GM21360 (cell line): ENCODE results near the gene ZBTB20.

Experiments
- ATAC-seq: cut with Tn5 transposase; IDR thresholded peaks from one replicate; pipeline ENCODE4 v1.9.1; 2021; ENCODE audit warnings: mild to moderate bottlenecking, moderate library complexity; ENCODE audit not compliant: unreplicated experiment

ZBTB20 gene

DNA sequence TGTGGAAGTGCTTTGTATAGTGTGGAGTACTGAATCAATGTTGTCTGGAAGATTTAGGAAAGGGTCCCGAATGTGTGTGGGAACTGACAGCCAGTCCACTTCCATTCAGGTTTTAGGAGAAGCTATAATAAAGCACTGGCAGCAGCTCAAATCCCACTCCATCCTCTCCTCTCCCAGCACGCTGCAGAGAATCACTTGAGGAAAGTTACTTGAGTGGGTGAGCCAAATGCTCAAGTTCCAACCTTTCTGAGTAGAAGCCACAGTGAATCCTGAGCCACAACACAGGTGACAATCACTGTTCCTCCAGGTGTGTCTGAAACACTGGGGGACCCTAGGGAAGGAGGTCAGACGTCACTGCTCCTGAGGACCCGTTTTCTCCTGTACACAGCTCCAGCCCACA, 746.7 kb downstream of the ZBTB20 start:
- ATAC-seq: no peak

DNA sequence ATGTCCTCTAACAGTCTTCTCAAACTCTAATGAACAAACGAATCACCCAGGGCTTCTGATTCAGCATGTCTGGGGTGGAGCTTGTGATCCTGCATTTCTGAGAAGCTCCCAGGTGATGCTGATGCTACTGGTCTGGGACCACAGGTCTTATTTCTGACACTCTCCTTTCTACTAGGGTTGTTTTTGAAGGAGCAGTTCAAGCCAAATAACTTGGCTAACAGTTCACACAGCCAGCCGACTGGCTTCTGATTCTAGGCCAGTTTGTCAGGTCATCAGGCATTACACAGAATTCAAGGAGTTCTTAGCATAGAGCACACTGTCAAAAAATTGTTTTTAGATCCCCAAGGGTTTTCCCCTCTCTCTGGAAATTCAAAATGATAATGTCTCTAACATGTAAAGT, 752.5 kb downstream of the ZBTB20 start:
- ATAC-seq: no peak

DNA sequence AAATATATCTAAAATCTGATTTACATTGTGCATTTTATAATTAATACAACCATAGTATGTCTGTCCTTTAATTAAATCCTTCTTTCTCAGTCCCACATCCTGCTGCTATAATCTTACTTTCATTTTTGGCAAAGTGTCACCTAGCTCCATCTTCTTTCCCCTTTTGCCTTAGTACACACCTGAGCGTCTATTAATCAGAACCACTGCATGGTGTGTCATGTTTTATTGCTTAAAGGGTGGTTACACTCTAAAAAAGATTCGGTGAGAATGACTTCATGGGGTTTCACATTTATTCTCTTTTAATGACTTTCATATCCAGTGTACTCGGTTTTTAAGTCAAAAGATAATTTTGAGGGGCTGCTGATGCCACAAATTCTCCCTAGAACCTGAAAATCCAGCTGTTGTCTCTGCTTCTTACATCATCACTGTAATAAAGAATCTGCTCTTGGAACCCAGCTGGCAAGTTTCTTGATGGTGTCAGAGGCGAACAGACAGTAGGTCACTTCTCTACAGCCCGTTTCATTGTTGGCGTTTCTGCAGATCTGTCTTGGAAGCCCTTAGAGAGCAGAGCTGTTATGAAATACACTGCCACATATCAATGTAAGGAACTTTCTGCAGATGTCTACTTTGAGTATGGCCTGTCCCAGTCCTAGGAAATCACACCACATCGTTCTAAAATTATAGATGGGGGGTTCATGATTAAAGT, 753.6 kb downstream of the ZBTB20 start:
- no peak for ATAC-seq

DNA sequence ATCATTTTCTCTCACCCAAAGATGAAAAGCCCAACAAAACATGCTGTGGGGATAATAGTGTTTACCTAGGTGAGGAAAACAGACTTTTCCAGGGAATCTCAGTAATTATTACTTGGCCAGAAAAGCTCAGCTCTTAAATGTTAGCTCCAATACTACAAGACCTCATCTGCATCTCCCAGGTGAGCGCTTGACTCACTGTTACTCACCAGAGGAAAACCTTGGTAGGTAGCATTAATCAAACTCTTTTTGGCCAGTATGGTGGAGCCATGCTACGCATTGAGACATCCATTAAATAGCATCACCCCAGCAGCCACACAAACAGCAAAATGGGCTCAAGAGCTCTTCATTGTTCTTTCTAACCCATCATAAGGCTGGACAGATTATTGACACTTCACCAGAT, 754.3 kb downstream of the ZBTB20 start:
- no peak for ATAC-seq

DNA sequence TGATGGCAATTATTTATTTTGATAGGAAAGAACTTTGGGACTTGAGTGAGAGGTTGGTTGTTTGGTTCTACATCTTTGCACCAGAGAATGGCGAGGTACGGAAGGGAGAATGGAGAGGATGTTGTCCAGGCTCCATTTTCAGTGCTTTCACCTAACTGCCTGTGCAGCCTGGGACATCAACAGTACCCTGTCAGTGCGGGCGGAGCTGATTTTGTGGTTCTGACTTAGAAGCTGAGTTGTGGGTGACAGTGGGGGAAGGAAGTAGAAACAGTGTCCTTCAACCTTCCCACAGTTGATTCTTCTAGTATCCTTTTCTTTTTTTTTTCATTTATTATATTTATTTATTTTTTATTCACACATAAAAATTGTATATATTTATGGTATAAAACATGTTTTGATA, 757.9 kb downstream of the ZBTB20 start:
- ATAC-seq: no peak

DNA sequence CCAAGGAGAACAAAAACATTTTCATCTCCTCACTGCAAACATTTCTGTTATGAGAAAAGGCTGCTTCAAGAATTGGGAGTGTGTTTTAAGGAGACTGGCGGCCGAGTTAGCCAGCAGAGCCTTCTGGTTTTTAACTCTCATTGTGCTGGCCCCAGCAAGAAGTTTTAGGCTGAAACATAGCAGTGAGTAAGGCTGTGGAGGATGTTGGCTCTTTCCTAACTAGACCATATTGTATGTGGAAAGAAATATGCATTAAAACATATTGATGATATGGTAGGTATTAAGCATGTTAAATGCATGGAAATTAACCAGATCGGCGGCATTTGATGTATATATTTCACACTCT, 762.6 kb downstream of the ZBTB20 start:
- no peak for ATAC-seq

DNA sequence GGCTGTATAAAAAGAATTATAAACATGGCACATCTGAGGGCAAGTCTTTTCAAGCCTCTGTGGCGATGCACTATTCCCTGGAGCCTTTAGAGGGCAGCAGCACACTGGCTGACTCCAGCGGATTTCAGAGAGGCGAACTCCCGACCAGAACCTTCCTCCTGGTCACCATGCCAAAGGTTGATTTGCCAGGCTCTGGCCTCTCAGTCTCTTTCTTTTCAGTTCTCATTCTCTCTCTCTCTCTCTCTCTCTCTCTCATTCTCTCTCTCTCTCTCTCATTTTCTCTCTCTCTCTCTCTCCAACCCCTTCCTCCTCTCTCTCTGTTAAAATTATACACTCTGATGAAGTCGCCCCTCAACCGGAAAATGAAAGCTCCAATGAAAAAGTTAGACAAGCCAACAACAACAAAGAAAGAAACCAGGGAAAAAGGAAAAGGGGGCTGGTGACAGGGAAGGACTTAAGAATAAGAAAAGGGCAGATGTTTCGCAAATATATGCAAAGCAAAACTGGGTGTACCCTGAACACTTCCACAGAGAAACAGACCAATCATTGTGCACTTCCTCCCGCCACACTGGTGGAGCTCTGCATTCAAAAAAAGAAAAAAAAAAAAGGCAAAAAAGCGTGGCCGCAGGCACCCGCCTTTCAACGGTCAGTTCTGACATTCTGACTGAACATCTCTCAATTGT, 763.1 kb downstream of the ZBTB20 start:
- peak; percentile 88 for ATAC-seq

DNA sequence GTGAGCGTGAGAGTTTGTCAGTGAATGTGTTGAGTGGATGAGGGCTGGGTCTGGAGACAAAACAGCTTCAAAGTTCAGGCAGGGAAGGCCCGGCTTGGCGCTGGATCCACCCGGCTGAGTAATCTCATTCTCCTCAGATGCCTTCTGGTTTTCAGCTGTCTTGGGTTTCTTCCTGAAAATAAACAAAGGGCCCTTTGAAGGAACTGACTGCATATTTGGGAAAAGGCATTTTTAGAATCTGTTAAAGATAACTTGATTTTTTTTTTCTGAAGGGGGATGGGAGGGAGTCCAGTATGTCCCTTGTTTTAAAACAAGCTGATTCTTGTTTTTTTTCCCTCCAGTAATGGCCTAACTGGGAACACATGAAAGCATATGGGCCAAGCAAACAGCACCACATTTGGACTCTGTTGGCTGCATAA, 766.8 kb downstream of the ZBTB20 start:
- ATAC-seq: no peak

DNA sequence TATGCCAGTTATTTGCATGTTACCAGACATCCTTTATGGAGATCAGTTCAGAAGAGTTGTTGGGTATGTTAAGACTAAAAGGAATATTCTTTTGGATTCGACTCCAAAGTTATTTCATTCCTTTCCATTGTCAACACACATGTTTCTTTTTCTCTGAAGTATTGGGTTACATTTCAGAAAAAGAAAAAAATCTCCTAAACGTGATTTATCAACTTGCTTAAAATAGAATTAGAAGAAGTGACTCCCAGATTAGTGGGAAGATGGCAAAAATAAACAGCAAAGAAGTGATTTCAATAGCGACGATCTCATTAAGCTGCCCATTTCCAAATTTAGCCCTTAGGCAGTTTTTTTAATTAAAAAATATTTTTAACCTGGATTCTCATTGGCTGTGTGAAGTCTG, 767.8 kb downstream of the ZBTB20 start:
- no peak for ATAC-seq

DNA sequence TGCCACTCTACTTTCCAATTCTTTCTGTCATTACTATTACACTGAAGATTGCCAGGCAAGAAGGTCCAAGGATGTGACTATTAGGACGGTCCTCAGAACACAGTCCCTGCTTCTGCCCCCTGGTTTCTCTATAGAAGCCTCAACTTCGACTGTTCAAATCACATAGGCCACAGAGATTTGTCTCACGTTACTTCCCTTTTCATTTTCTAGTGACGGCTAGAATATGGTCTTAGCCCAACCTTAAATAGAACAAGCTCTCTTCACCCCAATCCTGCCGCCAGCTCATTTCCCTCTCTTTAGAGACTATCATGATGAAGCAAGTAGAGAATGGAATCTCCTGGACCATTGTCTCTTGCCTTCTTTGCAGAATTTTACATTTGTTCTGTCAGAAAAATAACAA, 768.3 kb downstream of the ZBTB20 start:
- ATAC-seq: no peak

DNA sequence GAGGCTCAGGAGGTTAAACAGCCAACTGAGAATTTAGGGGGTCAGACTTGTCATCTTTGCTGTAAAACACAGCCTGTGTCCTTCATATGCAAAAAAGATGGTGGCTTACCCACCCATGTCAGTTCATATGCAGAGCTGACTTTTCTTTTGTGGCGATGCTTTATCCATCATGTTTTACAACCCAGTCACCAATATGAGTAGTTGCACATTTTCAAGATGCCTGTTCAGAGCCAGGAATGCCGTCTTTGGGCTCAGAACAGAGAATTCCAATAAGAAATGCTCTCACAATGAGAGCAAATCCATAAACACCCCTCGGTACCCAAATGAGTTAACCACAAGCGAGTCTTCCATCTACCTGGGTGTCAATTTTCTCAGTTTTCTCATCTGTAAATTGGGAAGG, 769.7 kb downstream of the ZBTB20 start:
- no peak for ATAC-seq

DNA sequence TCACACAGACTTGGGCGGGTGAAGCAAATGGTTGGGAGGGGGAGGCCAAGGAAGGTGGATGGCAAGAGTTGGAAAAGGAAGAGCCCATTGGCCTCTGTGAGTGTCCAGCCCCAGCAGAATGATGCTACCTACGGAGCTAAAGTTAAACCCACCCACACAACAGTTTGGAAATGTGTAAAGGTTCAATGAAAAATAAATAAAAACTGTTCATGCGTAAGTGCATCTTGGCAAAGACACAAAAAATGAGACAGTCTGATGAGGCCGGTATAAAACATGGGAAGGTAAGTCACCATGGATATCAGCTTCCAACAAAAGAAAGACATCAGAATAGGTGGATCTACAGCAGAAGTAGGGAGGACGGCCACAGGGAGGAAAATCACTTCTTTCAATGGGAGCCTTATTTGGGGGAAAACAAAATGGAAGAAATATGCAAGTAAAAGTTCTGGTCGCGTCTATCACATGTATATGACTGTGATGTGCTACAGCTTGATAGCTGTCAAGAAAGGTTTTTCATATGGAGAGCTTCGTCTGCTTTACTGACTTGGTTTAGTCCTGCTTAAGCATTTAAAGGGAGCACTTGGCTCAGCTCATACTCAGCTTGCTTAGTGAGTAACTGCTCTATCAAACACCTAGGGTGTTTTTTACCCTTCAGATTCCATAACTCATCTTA, 770.4 kb downstream of the ZBTB20 start:
- no peak for ATAC-seq

DNA sequence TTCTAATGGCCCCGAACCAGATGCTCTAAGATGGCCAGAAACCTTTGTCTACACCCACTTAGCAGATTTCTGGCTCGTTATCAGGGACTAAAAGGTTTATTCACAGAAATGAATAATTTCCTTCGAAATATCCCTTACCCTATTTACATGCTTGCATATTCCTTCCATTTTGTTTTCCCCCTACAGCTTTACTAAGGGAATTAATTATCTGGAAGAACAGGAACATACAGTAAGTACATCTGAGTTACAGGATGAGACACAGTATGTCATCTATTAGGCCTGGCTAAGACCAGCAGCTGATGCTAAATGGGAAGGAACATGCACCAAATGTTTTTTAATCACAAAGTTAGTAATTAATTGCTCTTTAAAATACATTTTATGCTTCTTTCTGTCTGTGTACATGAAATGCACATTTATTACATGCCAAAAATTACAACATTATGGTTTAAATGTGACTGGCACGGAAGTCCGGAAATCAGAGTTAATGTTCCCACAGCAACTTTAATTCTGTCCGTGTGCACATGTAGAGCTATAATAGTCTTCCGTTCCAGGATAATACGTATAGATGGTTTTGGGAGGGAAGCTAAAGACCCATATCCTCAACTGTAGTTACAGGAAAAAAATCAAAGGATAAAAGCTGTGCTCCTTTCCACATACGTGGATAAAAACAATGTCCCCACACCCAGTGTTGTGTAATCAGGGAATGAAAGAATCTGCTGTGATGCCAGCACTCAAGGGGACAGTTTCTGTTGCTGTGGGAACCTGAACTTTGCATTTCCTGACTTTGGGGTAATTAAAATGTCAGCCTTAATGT, 771.3 kb downstream of the ZBTB20 start:
- ATAC-seq: no peak

DNA sequence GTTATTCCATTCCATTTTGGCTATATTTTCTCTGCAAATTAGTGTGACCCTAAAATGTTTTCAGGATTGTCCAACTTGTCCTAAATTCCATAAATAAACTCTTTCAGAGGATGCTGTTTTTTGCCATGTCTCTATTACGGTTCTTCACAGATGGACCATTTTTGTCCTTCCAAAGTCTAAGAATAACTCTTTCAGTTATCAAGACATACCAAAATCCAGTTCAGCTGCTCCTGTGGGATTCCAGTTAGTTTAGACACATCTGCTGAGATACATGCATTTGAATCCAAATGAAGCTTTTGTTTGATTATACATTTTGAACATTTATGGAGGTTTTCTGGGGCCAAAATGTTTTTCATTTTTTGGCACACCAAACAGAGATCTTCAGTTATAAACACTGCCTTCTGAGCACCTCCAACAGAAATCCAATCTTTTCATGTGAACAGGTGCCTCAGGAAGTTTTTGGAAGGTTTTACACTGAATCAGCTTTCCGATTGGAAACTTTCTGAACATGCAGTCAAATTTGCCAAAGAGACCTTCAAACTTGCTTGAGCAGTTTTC, 772.6 kb downstream of the ZBTB20 start:
- ATAC-seq: no peak

DNA sequence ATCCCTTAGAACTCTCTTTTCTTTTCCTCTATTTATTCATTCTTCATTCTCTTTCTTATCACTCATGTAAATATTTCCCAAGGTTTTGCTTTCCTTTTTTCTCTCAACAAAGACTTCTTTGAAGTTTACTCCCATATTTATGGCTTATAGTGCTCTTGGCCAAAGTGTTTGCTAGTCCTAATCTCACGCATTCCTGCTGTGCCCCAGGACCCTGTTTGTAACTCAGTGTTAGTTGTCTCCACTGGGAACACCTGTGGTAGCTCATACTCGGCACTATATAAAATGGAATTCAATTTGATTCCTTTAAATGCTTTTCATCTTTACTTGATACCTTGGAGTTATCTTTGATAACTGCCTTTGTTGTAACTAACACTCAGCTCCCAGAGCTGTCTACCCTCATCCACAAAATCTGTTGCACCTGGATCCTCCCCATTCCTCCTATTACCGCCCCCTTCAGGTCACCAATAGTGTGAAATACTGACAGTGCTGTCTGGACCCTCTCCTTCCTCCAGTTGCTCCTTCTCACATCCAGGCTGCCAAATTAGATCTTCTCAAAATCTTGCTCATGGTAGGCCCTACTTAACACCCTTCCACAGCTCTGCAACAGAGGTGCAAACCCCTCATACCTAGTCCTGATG, 776.4 kb downstream of the ZBTB20 start:
- ATAC-seq: no peak

DNA sequence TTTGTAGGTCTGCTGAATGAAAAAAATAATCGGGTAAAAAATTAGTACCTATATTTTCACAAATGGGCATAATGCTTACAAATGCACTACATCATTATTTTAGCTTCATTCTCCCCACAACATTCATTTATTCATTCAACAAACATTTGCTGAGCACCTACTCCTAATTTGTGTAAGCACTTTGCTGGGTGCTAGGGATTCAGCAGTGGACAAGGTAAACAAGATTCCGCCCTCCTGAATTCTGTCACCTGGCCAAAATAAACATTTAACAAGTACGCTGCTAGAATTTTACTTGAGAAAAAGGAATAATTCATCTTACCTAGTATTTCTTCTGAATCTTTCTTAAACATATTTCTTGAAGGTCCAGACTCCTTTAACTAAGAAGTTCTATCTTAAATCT, 781.2 kb downstream of the ZBTB20 start:
- ATAC-seq: no peak

DNA sequence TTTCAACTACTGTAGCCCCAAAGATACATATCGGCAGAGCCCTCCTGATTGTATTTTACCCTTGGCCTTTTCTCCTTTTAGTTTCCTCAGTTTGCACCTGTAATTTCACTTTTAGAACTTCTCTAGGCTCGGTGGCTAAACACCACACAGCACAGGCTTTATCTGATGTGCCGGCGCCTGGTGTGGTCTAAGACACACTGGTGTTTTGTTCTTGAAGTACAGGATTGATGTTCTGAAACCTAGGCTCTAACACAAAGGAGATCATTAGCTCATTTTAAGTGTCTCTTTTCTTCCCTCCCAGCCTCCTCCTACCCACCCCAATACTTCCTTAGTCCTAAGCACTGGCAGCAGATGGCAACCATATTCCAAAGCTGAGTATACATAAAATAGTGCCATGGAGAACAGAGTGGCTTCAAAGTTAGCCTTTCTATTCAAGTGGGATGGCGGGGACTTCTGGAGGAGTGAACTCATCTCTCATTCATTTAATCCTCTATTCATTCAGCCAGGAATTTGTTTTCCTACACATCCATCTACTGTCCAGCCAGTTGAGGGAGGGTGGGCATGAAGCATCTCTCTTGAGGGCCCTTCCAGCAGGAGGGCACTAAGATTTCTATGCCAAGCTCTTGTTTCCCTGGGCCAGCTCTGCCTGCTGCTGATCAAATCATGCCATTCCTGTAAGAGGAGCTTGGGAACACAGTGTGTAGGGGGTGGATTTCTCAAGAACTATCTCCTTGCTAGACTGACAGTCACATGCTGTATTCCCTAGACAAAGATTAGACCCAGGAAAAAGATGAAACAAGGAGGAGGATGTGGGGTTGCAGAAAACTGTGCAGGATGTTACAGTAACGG, 782.1 kb downstream of the ZBTB20 start:
- ATAC-seq: no peak

DNA sequence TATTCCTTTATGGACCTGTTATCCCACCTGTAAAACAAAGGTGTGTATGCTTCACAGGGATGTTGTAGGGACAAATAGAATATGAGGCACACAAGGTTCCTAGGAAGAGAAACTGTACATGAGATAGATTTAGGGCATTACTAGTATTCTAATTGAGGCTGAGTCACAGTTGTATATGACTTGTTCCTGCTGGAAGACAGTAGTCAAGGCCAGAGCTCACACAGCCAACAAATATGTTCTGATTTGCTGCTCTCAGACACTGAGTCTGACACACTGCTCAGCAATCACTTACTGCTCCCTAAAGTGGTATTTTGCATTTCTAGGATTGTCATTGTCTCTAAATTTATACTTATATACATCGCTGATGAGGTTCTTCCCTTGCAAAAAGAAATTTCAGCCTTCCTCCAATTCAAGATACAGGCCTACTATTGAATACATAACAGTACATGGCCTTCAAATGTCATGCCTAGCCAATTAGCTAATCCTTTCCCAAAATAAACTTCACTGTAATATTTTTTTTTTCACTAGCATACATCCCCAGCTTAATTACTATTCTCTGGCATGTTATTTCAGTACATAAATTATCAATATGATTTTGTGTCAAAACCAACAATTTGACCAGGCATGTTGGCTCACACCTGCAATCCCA, 783.4 kb downstream of the ZBTB20 start:
- ATAC-seq: no peak

DNA sequence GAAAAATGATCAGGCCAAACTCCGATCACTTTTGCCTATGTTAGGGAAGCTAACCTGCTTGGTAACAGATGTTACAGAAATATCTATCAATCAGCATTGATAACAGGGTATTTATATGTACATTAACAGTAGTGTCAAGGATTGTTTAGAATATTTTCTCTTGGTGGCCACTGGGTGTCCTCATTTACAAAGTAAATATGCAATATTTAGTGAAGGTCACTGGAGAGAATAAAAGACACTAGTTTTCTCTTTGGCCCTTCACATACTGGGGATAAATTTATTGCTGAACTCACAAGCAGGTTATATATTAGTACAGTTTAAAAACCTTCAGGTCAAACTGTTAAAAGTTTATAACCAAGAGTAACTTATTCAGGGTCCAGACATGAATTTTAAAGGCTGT, 784.3 kb downstream of the ZBTB20 start:
- ATAC-seq: no peak
